ENCODE results near the gene ATP10B.

The ATP10B gene

GRCh38 chr5:160555971-160556631 lies 295.9 kb downstream of the ATP10B start:
- WGBS, 2 experiments (ENCODE audit: insufficient coverage in 2 of 2): 91 to 92% methylated on average over 3 to 5 of the region's 6 CpGs
- no peaks in the 10 kb centered on the region for H3K36me3 ChIP-seq (ENCODE audit: control insufficient read depth, insufficient read depth, low read length)
- no peaks in the 10 kb centered on the region for H3K4me1 ChIP-seq (ENCODE audit: control insufficient read depth, insufficient read depth, low read length, poor library complexity, severe bottlenecking)
- H3K27ac ChIP-seq (ENCODE audit: low read depth, low read length, severe bottlenecking): no peak overlapping the region
- H3K4me3 ChIP-seq (ENCODE audit: extremely low read depth, insufficient read depth, low read length, poor library complexity, severe bottlenecking): no peak overlapping the region
- no peaks in the 10 kb centered on the region for H3K9me3 ChIP-seq (ENCODE audit: control insufficient read depth, low read length)

GRCh38 chr5:160555581-160555970 lies 296.4 kb downstream of the ATP10B start:
- no peak overlapping the region for H3K27ac ChIP-seq (ENCODE audit: low read depth, low read length, severe bottlenecking)
- no peaks in the 10 kb centered on the region for H3K4me1 ChIP-seq (ENCODE audit: control insufficient read depth, insufficient read depth, low read length, poor library complexity, severe bottlenecking)
- no peaks in the 10 kb centered on the region for H3K36me3 ChIP-seq (ENCODE audit: control insufficient read depth, insufficient read depth, low read length)
- H3K4me3 ChIP-seq (ENCODE audit: extremely low read depth, insufficient read depth, low read length, poor library complexity, severe bottlenecking): no peak overlapping the region
- no peaks in the 10 kb centered on the region for H3K9me3 ChIP-seq (ENCODE audit: control insufficient read depth, low read length)
- 96% methylated on average over 2 to 3 of the region's 3 CpGs for WGBS, 2 experiments (ENCODE audit: insufficient coverage in 2 of 2)

GRCh38 chr5:160550075-160550474 lies 301.9 kb downstream of the ATP10B start:
- no peak overlapping the region for H3K4me3 ChIP-seq (ENCODE audit: extremely low read depth, insufficient read depth, low read length, poor library complexity, severe bottlenecking)
- H3K4me1 ChIP-seq (ENCODE audit: control insufficient read depth, insufficient read depth, low read length, poor library complexity, severe bottlenecking): no peaks in the 10 kb centered on the region
- H3K9me3 ChIP-seq (ENCODE audit: control insufficient read depth, low read length): no peaks in the 10 kb centered on the region
- no peak overlapping the region for H3K27ac ChIP-seq (ENCODE audit: low read depth, low read length, severe bottlenecking)
- no peaks in the 10 kb centered on the region for H3K36me3 ChIP-seq (ENCODE audit: control insufficient read depth, insufficient read depth, low read length)

GRCh38 chr5:160548949-160549645 lies 302.9 kb downstream of the ATP10B start:
- Histone ChIP-seq H3K4me1 (ENCODE audit: control insufficient read depth, insufficient read depth, low read length, poor library complexity, severe bottlenecking) (no peaks in the 10 kb centered on the region), H3K4me3 (ENCODE audit: extremely low read depth, insufficient read depth, low read length, poor library complexity, severe bottlenecking) (no peak overlapping the region), H3K27ac (ENCODE audit: low read depth, low read length, severe bottlenecking) (no peak overlapping the region), H3K36me3 (ENCODE audit: control insufficient read depth, insufficient read depth, low read length) (no peaks in the 10 kb centered on the region), H3K9me3 (ENCODE audit: control insufficient read depth, low read length) (no peaks in the 10 kb centered on the region)
- 91 to 92% methylated on average over 3 to 4 of the region's 4 CpGs for WGBS, 2 experiments (ENCODE audit: insufficient coverage in 2 of 2)

GRCh38 chr5:160547872-160548271 lies 304.1 kb downstream of the ATP10B start:
- Histone ChIP-seq H3K27ac (ENCODE audit: low read depth, low read length, severe bottlenecking) (no peak overlapping the region), H3K36me3 (ENCODE audit: control insufficient read depth, insufficient read depth, low read length) (no peaks in the 10 kb centered on the region), H3K4me1 (ENCODE audit: control insufficient read depth, insufficient read depth, low read length, poor library complexity, severe bottlenecking) (no peaks in the 10 kb centered on the region), H3K4me3 (ENCODE audit: extremely low read depth, insufficient read depth, low read length, poor library complexity, severe bottlenecking) (no peak overlapping the region), H3K9me3 (ENCODE audit: control insufficient read depth, low read length) (no peaks in the 10 kb centered on the region)
- WGBS, 2 experiments (ENCODE audit: insufficient coverage in 2 of 2): 67 to 70% methylated on average over 1 of the region's 1 CpG

- Histone ChIP-seq H3K4me1 (ENCODE audit: control insufficient read depth, insufficient read depth, low read length, poor library complexity, severe bottlenecking) (no peaks in the 10 kb centered on the region), H3K4me3 (ENCODE audit: extremely low read depth, insufficient read depth, low read length, poor library complexity, severe bottlenecking) (no peak overlapping the region), H3K9me3 (ENCODE audit: control insufficient read depth, low read length) (no peaks in the 10 kb centered on the region), H3K27ac (ENCODE audit: low read depth, low read length, severe bottlenecking) (no peak overlapping the region), H3K36me3 (ENCODE audit: control insufficient read depth, insufficient read depth, low read length) (no peaks in the 10 kb centered on the region)
- WGBS, 2 experiments (ENCODE audit: insufficient coverage in 2 of 2): no CpG with 5 or more reads among the region's 2 CpGs
Observed at GRCh38 chr5:160547061-160547460, 304.9 kb downstream of the ATP10B start.

GRCh38 chr5:160545832-160546231 lies 306.2 kb downstream of the ATP10B start:
- no peaks in the 10 kb centered on the region for H3K36me3 ChIP-seq (ENCODE audit: control insufficient read depth, insufficient read depth, low read length)
- WGBS, 2 experiments (ENCODE audit: insufficient coverage in 2 of 2): 100% methylated on average over 1 of the region's 1 CpG; no CpG with 5 or more reads in 1 of the 2 experiments

GRCh38 chr5:160543395-160543794 lies 308.6 kb downstream of the ATP10B start:
- no peaks in the 10 kb centered on the region for H3K36me3 ChIP-seq (ENCODE audit: control insufficient read depth, insufficient read depth, low read length)
- no CpG with 5 or more reads among the region's 1 CpG for whole genome bisulfite sequencing, 2 experiments (ENCODE audit: insufficient coverage in 2 of 2)
- no peaks in the 10 kb centered on the region for H3K9me3 ChIP-seq (ENCODE audit: control insufficient read depth, low read length)
- H3K27ac ChIP-seq (ENCODE audit: low read depth, low read length, severe bottlenecking): no peak overlapping the region
- H3K4me1 ChIP-seq (ENCODE audit: control insufficient read depth, insufficient read depth, low read length, poor library complexity, severe bottlenecking): no peaks in the 10 kb centered on the region
- H3K4me3 ChIP-seq (ENCODE audit: extremely low read depth, insufficient read depth, low read length, poor library complexity, severe bottlenecking): no peak overlapping the region

More at GRCh38 chr5:160545832-160546231, 306.2 kb downstream of the ATP10B start:
- Histone ChIP-seq H3K4me3 (ENCODE audit: extremely low read depth, insufficient read depth, low read length, poor library complexity, severe bottlenecking) (no peak overlapping the region), H3K27ac (ENCODE audit: low read depth, low read length, severe bottlenecking) (no peak overlapping the region), H3K9me3 (ENCODE audit: control insufficient read depth, low read length) (no peaks in the 10 kb centered on the region), H3K4me1 (ENCODE audit: control insufficient read depth, insufficient read depth, low read length, poor library complexity, severe bottlenecking) (no peaks in the 10 kb centered on the region)

- Histone ChIP-seq H3K27ac (ENCODE audit: low read depth, low read length, severe bottlenecking) (no peak overlapping the region), H3K9me3 (ENCODE audit: control insufficient read depth, low read length) (no peaks in the 10 kb centered on the region), H3K36me3 (ENCODE audit: control insufficient read depth, insufficient read depth, low read length) (no peaks in the 10 kb centered on the region), H3K4me1 (ENCODE audit: control insufficient read depth, insufficient read depth, low read length, poor library complexity, severe bottlenecking) (no peaks in the 10 kb centered on the region), H3K4me3 (ENCODE audit: extremely low read depth, insufficient read depth, low read length, poor library complexity, severe bottlenecking) (no peak overlapping the region)
- 100% methylated on average over 1 to 2 of the region's 2 CpGs for WGBS, 2 experiments (ENCODE audit: insufficient coverage in 2 of 2)
Observed at GRCh38 chr5:160542840-160543239, 309.2 kb downstream of the ATP10B start.

- H3K36me3 ChIP-seq (ENCODE audit: control insufficient read depth, insufficient read depth, low read length): no peaks in the 10 kb centered on the region
- 96 to 100% methylated on average over 2 of the region's 4 CpGs for WGBS, 2 experiments (ENCODE audit: insufficient coverage in 2 of 2)
- no peaks in the 10 kb centered on the region for H3K9me3 ChIP-seq (ENCODE audit: control insufficient read depth, low read length)
- H3K4me3 ChIP-seq (ENCODE audit: extremely low read depth, insufficient read depth, low read length, poor library complexity, severe bottlenecking): no peak overlapping the region
- no peak overlapping the region for H3K27ac ChIP-seq (ENCODE audit: low read depth, low read length, severe bottlenecking)
- no peaks in the 10 kb centered on the region for H3K4me1 ChIP-seq (ENCODE audit: control insufficient read depth, insufficient read depth, low read length, poor library complexity, severe bottlenecking)
Observed at GRCh38 chr5:160542281-160542680, 309.7 kb downstream of the ATP10B start.

GRCh38 chr5:160539431-160539830 lies 312.6 kb downstream of the ATP10B start:
- Histone ChIP-seq H3K9me3 (ENCODE audit: control insufficient read depth, low read length) (no peaks in the 10 kb centered on the region), H3K36me3 (ENCODE audit: control insufficient read depth, insufficient read depth, low read length) (no peaks in the 10 kb centered on the region)
- 80 to 86% methylated on average over 1 of the region's 1 CpG for WGBS, 2 experiments (ENCODE audit: insufficient coverage in 2 of 2)

More at GRCh38 chr5:160539431-160539830, 312.6 kb downstream of the ATP10B start:
- H3K4me1 ChIP-seq (ENCODE audit: control insufficient read depth, insufficient read depth, low read length, poor library complexity, severe bottlenecking): no peaks in the 10 kb centered on the region
- no peak overlapping the region for H3K27ac ChIP-seq (ENCODE audit: low read depth, low read length, severe bottlenecking)
- no peak overlapping the region for H3K4me3 ChIP-seq (ENCODE audit: extremely low read depth, insufficient read depth, low read length, poor library complexity, severe bottlenecking)
